Stimulated activated CD4-positive, alpha-beta T cell treated with anti-CD3 and anti-CD28 coated beads, Interleukin-4, amount 100 ng/mL, for 4 hours (primary cell): ENCODE data around the gene VWA5A.
A peak's percentile ranks its signal among the peaks of the same experiment; 100 is the strongest.

ENCODE experiments used
- DNase-seq, 2 experiments: peaks; one replicate each; pipeline ENCODE4 v3.0.0-alpha.2; 2020

The VWA5A gene

DNA sequence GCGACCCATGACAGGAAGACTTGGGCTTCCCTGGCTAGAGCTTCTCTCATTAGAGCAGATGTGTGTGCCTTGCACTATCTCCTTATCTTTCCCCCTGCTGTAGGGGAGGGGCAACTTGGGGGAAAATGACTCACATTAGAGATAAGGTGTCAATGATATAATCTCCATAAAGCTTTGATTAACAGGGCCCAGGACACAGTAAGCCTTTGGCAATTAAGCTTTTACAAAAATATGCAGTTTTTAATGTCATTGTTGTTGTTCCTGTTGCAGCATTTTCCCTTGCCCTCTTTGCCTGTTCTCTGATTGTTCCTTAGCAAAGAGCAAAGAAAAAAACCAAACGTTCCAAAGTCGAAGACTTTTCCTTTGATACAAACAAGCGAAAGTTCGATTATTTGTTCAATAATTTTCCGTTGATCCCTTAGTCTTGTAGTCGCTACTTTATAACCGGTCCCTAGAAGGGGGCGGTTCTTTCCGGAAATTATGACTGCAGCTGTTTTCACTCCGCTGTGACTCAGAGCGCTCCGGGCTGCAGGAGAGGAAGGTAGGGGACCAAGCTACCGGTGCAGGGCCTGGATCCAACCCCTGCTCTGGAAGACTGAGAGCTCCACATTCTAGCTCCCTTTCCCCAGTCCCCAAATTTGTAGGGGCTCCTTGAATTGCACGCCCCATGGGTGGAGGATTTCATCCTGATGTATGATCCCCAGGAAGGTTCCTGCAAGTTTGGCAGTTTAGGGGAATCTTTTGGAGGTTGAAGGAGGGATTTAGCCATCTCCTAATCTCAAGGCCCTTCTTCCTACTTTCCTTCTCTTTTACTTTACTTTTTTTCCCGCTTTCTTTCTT, at the start of gene VWA5A:
VWA5A (plus strand) TSS at position 509 of the 840 bp plus-strand sequence. CDS start 2,062 bp downstream, outside the sequence.
- DNase-seq: peak; percentile 65 to 84

DNA sequence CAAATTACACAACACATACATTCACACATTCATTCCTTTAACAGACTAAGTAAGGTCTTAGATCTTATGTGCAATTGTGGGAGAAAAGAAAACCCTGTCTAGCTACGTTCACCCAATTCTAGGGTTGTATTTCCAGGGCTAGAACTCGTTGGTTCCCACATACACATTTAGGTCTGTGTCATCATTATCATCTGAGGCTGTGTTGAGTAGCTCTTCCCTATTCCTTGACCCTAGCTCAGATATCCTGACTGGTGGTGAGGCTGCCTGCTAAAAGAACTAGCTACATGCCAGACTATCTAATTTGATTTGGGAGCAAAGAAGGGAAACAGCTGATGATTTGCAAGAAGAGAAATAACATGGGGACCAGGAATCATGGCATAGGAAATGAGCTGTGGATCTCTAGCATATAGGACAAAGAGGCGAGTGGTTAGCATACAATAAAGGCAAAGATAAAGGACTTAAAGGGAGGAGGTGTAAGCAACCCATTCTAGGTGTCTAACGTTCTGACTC, 46.6 kb upstream of the VWA5A start:
- no peak for DNase-seq

- peak; percentile 18 to 27 for DNase-seq
These were observed 45.5 kb upstream of the VWA5A start for GRCh38 chr11:124069429-124070401.

DNA sequence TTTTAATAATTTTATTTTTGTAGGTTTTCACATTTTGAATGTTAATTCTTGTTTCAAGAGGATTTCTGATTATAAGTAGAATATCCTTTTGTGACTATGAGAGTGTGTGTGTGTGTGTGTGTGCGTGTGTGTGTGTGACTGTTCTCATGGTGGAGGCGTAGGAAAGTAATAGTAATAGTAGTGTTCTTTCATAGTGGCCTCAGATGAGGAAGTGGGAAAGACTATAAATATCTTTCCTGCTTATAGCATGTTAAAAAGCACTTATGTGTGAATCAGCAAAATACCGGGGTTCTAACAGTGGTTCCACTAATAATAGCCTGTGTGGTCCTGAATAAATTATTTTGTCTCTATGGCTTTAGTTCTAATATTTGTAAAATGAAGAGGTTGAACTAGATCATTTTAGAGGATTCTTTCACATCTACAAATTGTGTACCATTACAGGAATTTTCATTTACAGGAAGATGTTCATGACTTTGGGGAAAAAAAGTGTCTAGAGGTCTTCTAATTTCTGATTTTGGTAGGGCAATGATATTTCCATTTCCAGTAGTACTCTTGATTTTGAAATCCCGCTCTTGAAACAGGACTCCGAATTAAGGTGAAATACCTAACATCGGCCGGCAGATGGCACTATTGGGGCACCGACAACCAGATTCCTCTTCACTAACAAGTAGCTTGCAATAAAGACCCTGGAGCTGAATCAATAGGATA, 44.2 kb upstream of the VWA5A start:
- DNase-seq: peak; percentile 51 to 60

GRCh38 chr11:124071623-124071948, 43.7 kb upstream of the VWA5A start:
- DNase-seq: no peak

DNA sequence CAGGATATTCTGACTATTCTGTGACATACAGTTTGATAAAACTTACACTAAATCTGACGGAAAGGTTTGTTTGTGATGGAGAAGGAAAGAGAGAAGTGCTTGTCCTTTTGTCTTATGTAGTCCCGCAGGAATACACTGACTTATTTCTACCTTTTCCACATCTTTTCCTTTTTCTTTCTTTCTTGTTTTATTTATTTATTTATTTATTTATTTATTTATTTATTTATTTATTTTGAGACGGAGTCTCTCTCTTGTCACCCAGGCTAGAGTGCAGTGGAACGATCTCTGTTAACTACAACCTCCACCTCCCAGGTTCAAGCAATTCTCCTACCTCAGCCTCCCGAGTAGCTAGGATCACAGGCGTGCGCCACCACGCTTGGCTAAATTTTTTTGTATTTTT, 43.1 kb upstream of the VWA5A start:
- no peak for DNase-seq

DNA sequence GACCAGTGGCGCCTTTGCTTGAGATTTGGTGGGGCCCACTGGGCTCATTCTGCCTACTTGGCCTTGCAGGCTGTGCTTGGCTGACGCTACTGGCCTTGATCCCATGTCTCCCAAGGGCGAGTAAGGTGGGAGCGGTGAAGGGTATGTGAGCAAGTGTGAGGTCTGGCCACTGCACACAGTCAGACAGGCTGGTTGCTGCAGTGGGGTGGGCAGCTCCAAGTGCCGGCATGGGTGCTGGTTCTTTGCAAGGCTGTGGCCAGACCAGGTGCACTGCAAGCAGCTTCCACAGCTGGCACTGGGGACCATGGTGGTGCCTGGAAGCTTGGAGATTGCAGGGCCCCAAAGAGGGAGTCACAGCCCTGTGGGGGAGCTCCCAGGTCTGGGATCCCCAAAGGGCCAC, 40.7 kb upstream of the VWA5A start:
- DNase-seq: no peak

GRCh38 chr11:124075492-124075840, 39.8 kb upstream of the VWA5A start:
- DNase-seq: no peak

DNA sequence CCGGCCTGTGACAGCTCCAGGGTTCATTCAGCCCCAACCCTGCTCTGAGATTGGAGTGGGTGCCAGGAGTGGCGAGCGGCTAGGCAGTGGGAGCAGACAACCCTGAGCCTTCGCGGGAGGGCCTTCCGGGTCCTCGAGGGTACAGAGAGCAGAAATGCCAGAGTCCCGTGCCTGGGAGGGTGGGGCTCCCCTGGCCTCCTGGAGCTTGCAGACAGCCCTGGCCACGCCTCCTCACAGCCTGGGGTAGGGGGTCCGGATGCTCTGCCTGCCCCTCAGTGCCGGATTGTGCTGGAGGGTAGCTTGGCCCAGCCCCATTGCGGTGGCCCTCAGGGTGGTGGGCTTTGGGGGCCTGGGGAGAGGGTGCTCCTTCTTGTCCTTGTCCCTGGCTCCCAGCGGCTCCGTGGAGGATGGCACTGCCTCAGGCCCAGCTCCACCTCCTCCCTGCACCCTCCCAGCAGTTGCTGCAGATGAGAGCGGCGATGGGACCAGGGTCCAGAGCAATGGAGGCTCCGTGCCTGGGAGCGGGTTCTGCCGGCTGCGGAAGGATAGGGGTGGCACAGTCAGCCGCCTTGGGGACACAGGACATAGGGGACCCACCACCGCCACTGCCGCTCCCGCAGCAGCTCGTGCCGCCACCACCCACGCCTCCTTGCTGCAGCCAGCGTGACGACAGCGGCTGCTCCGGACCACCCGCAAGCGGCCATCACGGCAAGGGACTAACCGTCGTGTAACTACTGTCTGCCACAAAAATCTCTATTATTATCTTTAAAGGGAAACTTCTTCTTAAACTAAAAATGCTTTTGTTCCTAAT, 39.2 kb upstream of the VWA5A start:
- DNase-seq: no peak

DNA sequence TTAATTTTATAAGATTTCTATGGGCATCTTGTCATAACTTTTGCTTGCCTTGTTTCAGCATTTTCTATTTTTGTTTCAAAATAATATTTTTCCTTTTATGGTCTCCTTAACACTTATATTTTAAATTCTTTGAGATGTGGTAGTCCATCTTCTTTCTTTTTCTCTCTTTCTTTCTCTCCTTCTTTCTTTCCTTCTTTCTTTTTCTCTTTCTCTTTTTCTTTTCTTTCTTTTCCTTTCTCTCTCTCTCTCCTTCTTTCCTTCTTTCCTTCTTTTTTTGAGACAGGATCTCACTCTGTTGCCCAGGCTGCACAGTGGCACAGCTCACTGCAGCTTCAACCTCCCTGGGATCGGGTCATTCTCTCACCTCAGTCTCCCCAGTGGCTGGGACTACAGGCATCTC, 38.0 kb upstream of the VWA5A start:
- DNase-seq: no peak

GRCh38 chr11:124078591-124078990, 36.7 kb upstream of the VWA5A start:
- no peak for DNase-seq

DNA sequence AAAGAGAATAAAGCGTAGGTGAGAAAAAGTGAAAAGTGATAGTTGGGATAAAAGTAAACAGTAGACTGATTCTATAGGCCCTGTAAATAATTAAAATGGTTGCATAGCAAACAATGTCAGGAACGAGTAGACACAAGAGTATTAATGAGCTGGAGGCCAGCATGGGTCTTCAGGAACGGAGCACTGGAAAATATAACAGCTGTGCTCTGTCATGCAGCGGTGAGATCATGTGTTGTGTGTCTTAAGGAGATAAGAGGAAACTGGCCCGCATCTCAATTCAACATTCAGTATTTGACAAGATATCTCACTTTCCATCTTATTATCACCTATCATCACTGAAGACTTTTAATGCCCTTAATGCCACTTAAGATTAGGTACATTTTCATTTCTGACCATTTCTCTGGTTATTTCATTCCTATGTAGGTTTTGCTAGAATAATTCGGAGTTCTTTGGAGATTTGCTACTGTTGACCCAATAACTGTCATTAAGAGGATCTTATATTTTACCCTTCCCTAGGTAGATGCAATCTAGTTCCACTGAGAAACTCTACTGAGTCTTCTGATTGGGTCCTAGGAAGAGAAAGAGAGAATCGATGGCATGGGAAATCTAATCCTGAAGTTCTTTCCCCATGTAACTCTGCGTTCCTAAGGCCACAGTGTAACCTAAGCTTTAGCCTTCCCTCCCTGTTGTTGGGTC, 35.5 kb upstream of the VWA5A start:
- no peak for DNase-seq

DNA sequence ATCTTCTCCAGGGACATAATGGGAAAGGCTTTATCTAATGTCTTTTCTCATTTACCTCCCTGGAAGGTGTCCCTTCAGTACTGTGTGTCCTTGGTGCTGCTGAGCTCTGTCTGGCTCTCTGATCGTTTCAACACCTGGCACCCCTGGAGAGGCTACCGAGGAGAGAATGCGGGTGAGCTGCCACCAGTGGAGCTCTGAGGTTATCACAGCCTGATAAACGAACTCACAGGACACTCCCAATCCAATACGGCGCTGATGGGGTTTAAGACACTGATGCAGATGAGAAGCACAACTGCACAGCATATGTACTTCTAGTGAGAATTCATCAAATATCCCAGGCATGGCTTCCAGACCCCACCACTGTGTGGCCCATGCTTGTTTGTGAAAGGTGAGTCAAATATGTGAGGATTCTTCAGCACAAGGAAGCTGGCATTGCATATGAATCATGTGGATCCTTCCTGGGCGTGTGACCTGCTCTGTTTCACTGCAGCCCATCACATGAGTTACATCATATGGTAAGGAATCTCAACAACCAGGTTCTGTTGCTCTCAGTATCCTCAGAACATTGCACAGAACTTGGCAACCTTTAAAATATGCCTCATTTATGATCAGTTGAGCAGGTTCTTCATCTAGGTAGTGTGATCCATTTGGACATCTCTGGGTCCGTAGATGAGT, 34.8 kb upstream of the VWA5A start:
- no peak for DNase-seq

GRCh38 chr11:124081483-124081882, 33.8 kb upstream of the VWA5A start:
- DNase-seq: no peak

- DNase-seq: no peak
These were observed 32.9 kb upstream of the VWA5A start for GRCh38 chr11:124082371-124082770.

DNA sequence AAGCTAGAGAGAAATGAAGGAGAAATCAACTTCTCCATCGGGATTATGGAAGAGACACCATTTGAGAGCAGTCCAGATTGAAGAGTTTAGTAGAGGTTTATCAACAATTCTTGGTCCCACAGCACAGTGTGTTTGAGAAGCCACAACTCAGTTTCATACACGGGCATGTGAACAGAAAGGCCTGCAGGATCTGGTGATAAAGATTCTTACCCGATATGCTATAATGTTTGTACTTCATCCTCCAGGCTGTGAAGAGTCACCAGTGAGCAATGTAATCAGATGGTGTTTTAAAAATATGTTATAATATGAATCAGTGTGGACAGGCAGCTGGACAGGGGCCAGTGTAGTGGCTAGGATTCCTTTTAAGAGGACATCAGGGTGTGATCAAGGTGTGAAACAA, 29.7 kb upstream of the VWA5A start:
- DNase-seq: no peak

DNA sequence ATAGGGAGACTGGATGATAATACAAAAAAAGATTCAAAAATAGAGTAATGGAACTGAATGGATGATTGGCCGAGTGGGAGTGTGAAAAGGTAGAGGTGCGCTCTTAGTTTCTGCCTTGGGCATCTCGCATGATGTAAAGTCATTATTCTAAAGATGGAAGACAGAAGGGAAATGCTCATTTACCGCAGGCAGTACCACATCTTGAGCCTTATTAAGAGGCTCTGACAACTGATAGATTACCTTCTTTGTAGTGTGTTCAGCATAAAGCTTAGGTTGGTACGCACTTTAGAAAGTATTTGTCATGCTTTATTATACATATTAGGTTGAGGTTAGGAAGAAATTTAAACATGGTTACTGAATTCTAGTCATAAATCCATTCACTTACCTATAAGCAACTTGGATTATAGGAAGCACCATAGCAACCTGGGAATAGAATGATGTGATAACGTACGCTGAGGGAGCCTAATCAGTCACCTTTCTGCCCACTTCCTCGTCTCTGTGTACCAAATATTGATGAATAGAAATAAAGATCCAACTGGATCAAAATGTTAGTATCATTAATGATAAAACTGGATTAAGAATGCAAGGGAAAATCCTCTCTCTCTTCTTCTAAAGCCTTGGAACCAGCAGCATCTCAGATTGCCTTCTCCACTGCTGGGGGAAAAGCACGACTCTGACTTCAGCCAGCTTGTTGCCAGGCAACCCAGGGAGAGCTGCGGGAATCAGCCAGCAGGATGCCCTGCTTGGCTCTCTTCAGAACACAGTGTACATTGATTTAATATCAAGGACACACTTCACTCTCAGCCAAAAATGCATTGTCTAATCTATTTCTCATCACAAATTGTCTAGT, 29.0 kb upstream of the VWA5A start:
- DNase-seq: no peak

DNA sequence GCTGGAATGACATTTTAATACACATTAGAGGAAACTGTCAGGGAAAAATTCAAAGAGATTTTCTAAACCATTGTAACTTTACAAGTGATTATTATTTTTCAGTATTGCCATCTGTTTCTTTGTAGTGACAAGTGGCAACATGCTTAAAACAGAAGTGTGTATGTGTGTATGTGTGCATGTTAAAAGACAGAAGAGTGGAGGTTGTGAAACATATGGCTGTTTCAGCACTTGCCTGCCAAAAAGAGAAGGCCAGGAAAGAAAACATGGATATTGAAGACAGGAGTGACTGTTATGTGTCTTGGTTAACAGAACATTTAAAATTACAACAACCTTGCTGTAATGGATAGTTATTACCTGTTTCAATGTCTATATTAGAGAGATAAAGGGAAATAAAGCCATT, 24.3 kb upstream of the VWA5A start:
- no peak for DNase-seq

DNA sequence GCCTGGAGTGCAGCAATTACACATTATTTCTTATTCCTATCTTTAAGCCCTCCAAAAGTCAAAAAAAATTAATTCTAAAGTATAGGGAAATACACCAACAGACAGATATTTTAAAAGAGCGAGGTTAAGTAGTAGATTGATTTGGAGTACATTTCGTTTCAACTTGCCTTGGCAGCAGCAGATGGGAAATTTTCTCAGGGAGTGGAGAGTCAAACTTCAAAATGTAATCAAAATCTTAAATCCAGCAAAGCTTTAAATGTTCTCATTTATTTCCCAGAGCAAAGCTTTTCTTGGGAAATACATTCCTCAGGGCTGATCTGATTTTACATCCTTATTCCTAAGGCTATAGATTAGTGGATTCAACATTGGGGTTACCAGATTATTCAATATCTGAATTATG, 21.9 kb upstream of the VWA5A start:
- no peak for DNase-seq

DNA sequence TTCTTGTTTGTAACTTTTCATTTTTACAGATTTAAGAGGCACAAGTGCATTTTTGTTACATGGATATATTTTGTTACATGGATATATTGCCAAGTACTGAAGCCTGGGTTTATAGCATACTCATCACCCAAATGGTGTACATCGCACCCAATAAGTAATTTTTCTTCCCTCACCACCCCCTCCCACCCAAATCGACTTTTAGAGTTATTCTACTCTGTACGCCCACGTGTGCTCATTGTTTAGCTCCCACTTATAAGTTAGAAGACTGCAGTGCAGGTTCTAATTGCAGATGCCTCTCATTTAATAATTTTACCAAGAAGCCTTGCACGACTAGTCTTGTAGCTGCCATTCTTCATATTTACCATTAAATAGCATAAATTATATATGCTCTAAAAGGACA, 20.5 kb upstream of the VWA5A start:
- no peak for DNase-seq
